ENCODE results near the gene SENP2. TPM values are rescaled to one million over a fixed set of nuclear protein-coding genes. Genes with fewer than 3 reads are reported as not detected.
"Not testable (repeated sequence)": the region's sequence is repeated elsewhere in the genome, so short reads cannot be mapped to it uniquely, and the experiment has no call there.

SENP2 gene
- total RNA-seq, 1 experiment from 2014 or later = 27.0 TPM

- TF ChIP-seq CTCF (IDR thresholded peaks at IDR 0.05; ENCODE audit: unreplicated experiment) = peak; percentile 97
- H3K4me3 Mint-ChIP-seq (ENCODE audit: unreplicated experiment) = no peak overlapping the region
- peak overlapping the region; percentile 86 for H3K27ac Mint-ChIP-seq (ENCODE audit: low read depth, unreplicated experiment)
- DNase-seq (ENCODE audit: unreplicated experiment) = peak; percentile 84
- H3K9me3 Mint-ChIP-seq (ENCODE audit: unreplicated experiment) = no peaks in the 10 kb centered on the region
- peaks cover 53% of the 10 kb centered on the region for H3K4me1 Mint-ChIP-seq (ENCODE audit: insufficient read depth, unreplicated experiment)
- CTCF ChIA-PET = interaction anchor here (0.6 to 4.6 kb wide), 67 partner anchors 8 to 879 kb away, joined by 3 to 94 read pairs (median 4); no protein-coding TSS in a partner anchor
- peaks cover 87% of the 10 kb centered on the region for H3K36me3 Mint-ChIP-seq (ENCODE audit: insufficient read depth, unreplicated experiment)
- H3K27me3 Mint-ChIP-seq (ENCODE audit: insufficient read depth, unreplicated experiment) = no peaks in the 10 kb centered on the region
- intact Hi-C loops (cut with micrococcal nuclease) = loop anchor here (1.0 to 5.0 kb wide), 6 partner anchors 69 to 317 kb away; partner anchors contain the start of gene TRA2B
- BruUV-seq (replicated peaks) = no TSS peak
- POLR2A ChIA-PET = interaction anchor here (0.5 to 6.5 kb wide), 34 partner anchors 8 to 907 kb away, joined by 3 to 75 read pairs (median 4); partner anchors contain the start of genes IGF2BP2 and TRA2B
Measured at GRCh38 chr3:185659942-185660921, 74.1 kb downstream of the SENP2 start.

- peak overlapping the region; percentile 20 for H3K27ac Mint-ChIP-seq (ENCODE audit: low read depth, unreplicated experiment)
- not testable (repeated sequence) for BruUV-seq (replicated peaks); DNase-seq (ENCODE audit: unreplicated experiment); H3K9me3 Mint-ChIP-seq (ENCODE audit: unreplicated experiment); H3K27me3 Mint-ChIP-seq (ENCODE audit: insufficient read depth, unreplicated experiment); H3K4me3 Mint-ChIP-seq (ENCODE audit: unreplicated experiment)
- peaks cover 89% of the 10 kb centered on the region for H3K36me3 Mint-ChIP-seq (ENCODE audit: insufficient read depth, unreplicated experiment)
- H3K4me1 Mint-ChIP-seq (ENCODE audit: insufficient read depth, unreplicated experiment) = peaks cover 48% of the 10 kb centered on the region
- POLR2A ChIA-PET = interaction anchor here (0.7 to 6.5 kb wide), 13 partner anchors 9 to 275 kb away, joined by 3 to 75 read pairs (median 8); partner anchors contain the start of genes IGF2BP2 and TRA2B
- intact Hi-C loops (cut with micrococcal nuclease) = loop anchor here (2.0 kb wide), 1 partner anchor 316 kb away; no protein-coding TSS in a partner anchor
- CTCF ChIA-PET = interaction anchor here (0.6 to 4.6 kb wide), 23 partner anchors 13 to 282 kb away, joined by 3 to 94 read pairs (median 7); no protein-coding TSS in a partner anchor
Measured at GRCh38 chr3:185661296-185661695, 75.2 kb downstream of the SENP2 start.

- Mint-ChIP-seq H3K27me3 (ENCODE audit: insufficient read depth, unreplicated experiment) (no peaks in the 10 kb centered on the region), H3K9me3 (ENCODE audit: unreplicated experiment) (no peaks in the 10 kb centered on the region), H3K4me1 (ENCODE audit: insufficient read depth, unreplicated experiment) (peaks cover 43% of the 10 kb centered on the region), H3K36me3 (ENCODE audit: insufficient read depth, unreplicated experiment) (peaks cover 89% of the 10 kb centered on the region), H3K4me3 (ENCODE audit: unreplicated experiment) (no peak overlapping the region), H3K27ac (ENCODE audit: low read depth, unreplicated experiment) (peak overlapping the region; percentile 20)
- intact Hi-C loops (cut with micrococcal nuclease) = loop anchor here (2.0 kb wide), 1 partner anchor 315 kb away; no protein-coding TSS in a partner anchor
- ChIA-PET POLR2A (interaction anchor here (0.7 to 6.5 kb wide), 5 partner anchors 16 to 246 kb away, joined by 3 to 55 read pairs (median 6); no protein-coding TSS in a partner anchor), CTCF (interaction anchor here (0.6 to 4.6 kb wide), 6 partner anchors 12 to 282 kb away, joined by 3 to 94 read pairs (median 31); no protein-coding TSS in a partner anchor)
- no TSS peak for BruUV-seq (replicated peaks)
- DNase-seq (ENCODE audit: unreplicated experiment) = no peak
- no peak for TF ChIP-seq CTCF (IDR thresholded peaks at IDR 0.05; ENCODE audit: unreplicated experiment)
Measured at GRCh38 chr3:185661772-185662171, 75.7 kb downstream of the SENP2 start.

GRCh38 chr3:185663929-185664328, 77.8 kb downstream of the SENP2 start:
- no peak overlapping the region for H3K4me3 Mint-ChIP-seq (ENCODE audit: unreplicated experiment)
- no peak overlapping the region for H3K27ac Mint-ChIP-seq (ENCODE audit: low read depth, unreplicated experiment)
- peaks cover 93% of the 10 kb centered on the region for H3K36me3 Mint-ChIP-seq (ENCODE audit: insufficient read depth, unreplicated experiment)
- TF ChIP-seq CTCF (IDR thresholded peaks at IDR 0.05; ENCODE audit: unreplicated experiment) = no peak
- POLR2A ChIA-PET = interaction anchor here (0.6 kb wide), 1 partner anchor 14 kb away, joined by 5 read pairs; no protein-coding TSS in a partner anchor
- CTCF ChIA-PET = interaction anchor here (0.9 to 1.5 kb wide), 4 partner anchors 14 to 104 kb away, joined by 3 to 8 read pairs (median 4); no protein-coding TSS in a partner anchor
- intact Hi-C loops (cut with micrococcal nuclease) = no loop called here
- no TSS peak for BruUV-seq (replicated peaks)
- H3K9me3 Mint-ChIP-seq (ENCODE audit: unreplicated experiment) = no peaks in the 10 kb centered on the region
- no peaks in the 10 kb centered on the region for H3K27me3 Mint-ChIP-seq (ENCODE audit: insufficient read depth, unreplicated experiment)
- DNase-seq (ENCODE audit: unreplicated experiment) = no peak
- peaks cover 22% of the 10 kb centered on the region for H3K4me1 Mint-ChIP-seq (ENCODE audit: insufficient read depth, unreplicated experiment)

All from MCF 10A (cell line).